Measurements from ENCODE around the gene TAF3.

Gene TAF3

DNA sequence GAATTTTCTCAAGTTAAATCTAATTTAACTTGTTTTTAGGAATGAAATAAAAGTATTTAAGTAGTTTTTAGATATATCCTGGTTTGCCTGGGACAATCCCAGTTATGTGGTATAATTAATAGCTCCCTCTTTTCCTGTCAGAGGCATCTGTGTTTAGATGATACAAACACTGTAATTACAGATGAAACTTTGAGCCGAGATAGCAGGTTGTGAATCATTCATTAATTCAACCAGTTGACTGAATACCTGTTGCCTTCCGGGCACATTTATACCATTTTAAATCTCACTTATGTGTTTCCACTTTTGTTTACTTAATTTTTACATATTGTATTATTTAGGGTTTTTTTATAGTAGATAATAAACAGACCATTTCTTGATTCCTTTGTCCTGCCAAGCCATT lies 154.1 kb downstream of the TAF3 start:
- ChIA-PET POLR2A (interaction anchor here (1.2 kb wide), 1 partner anchor 82 kb away, joined by 4 read pairs; the partner anchor contains the start of gene GATA3), CTCF (interaction anchor here (0.8 kb wide), 1 partner anchor 69 kb away, joined by 5 read pairs; no protein-coding TSS in a partner anchor)
- Histone ChIP-seq H3K27ac (ENCODE audit: extremely low read depth, low read depth, low read length) (no peak overlapping the region), H3K9me3 (ENCODE audit: control insufficient read depth, insufficient read depth, low read depth, low read length) (no peaks in the 10 kb centered on the region), H3K4me3 (ENCODE audit: low read depth, low read length) (no peak overlapping the region), H3K36me3 (ENCODE audit: control insufficient read depth in 2 of 2, insufficient read depth in 1 of 2, low read length in 2 of 2) (no peaks in the 10 kb centered on the region), H3K4me1 (ENCODE audit: control insufficient read depth, insufficient read depth, low read length) (peaks cover 13% of the 10 kb centered on the region; the same call in 1 of the 2 replicates)
- no peak for TF ChIP-seq ZBTB17 (tag by site-specific recombination; IDR thresholded peaks at IDR 0.05)
- peak; percentile 22; the same call in 1 of the 2 replicates for TF ChIP-seq TCF7L2 (IDR thresholded peaks at IDR 0.05; ENCODE audit: borderline replicate concordance, low read depth, low read length)
- TF ChIP-seq GLI4 (tag by site-specific recombination; IDR thresholded peaks at IDR 0.05) = no peak
- no peak for TF ChIP-seq ZNF747 (tag by site-specific recombination; IDR thresholded peaks at IDR 0.05)
- no peak for TF ChIP-seq BCL11A (tag by site-specific recombination; IDR thresholded peaks at IDR 0.05; ENCODE audit: low read depth)
- no peak for TF ChIP-seq KLF1 (tag by site-specific recombination; IDR thresholded peaks at IDR 0.05)
- TF ChIP-seq ZNF473 (tag by site-specific recombination; IDR thresholded peaks at IDR 0.05) = no peak
- no peak for TF ChIP-seq GLI2 (tag by site-specific recombination; IDR thresholded peaks at IDR 0.05; ENCODE audit: borderline replicate concordance, low read depth)
- TF ChIP-seq ZNF157 (tag by site-specific recombination; IDR thresholded peaks at IDR 0.05) = no peak
- TF ChIP-seq SCRT2 (tag by site-specific recombination; IDR thresholded peaks at IDR 0.05) = peak; percentile 54; the same call in 1 of the 2 replicates
- TF ChIP-seq SCRT1 (tag by site-specific recombination; IDR thresholded peaks at IDR 0.05; ENCODE audit: borderline replicate concordance) = 0 out of 2 replicates have a peak, but pooled peaks have one; percentile 32
- TF ChIP-seq, protein P1, sequence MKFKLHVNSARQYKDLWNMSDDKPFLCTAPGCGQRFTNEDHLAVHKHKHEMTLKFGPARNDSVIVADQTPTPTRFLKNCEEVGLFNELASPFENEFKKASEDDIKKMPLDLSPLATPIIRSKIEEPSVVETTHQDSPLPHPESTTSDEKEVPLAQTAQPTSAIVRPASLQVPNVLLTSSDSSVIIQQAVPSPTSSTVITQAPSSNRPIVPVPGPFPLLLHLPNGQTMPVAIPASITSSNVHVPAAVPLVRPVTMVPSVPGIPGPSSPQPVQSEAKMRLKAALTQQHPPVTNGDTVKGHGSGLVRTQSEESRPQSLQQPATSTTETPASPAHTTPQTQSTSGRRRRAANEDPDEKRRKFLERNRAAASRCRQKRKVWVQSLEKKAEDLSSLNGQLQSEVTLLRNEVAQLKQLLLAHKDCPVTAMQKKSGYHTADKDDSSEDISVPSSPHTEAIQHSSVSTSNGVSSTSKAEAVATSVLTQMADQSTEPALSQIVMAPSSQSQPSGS (tag by site-specific recombination; IDR thresholded peaks at IDR 0.05; ENCODE audit: low read depth) = no peak
- TF ChIP-seq, protein P2, sequence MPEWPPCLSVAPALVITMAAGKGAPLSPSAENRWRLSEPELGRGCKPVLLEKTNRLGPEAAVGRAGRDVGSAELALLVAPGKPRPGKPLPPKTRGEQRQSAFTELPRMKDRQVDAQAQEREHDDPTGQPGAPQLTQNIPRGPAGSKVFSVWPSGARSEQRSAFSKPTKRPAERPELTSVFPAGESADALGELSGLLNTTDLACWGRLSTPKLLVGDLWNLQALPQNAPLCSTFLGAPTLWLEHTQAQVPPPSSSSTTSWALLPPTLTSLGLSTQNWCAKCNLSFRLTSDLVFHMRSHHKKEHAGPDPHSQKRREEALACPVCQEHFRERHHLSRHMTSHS (tag by site-specific recombination; IDR thresholded peaks at IDR 0.05) = no peak
- no peak for TF ChIP-seq ZNF426 (tag by site-specific recombination; IDR thresholded peaks at IDR 0.05)
- TF ChIP-seq SP7 (tag by site-specific recombination; IDR thresholded peaks at IDR 0.05) = peak; percentile 69; the same call in 1 of the 2 replicates
- TF ChIP-seq, protein P3, sequence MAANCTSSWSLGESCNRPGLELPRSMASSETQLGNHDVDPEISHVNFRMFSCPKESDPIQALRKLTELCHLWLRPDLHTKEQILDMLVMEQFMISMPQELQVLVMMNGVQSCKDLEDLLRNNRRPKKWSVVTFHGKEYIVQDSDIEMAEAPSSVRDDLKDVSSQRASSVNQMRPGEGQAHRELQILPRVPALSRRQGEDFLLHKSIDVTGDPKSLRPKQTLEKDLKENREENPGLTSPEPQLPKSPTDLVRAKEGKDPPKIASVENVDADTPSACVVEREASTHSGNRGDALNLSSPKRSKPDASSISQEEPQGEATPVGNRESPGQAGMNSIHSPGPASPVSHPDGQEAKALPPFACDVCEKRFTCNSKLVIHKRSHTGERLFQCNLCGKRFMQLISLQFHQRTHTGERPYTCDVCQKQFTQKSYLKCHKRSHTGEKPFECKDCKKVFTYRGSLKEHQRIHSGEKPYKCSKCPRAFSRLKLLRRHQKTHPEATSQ (tag by site-specific recombination; IDR thresholded peaks at IDR 0.05) = no peak
- no peak for TF ChIP-seq ZNF623 (tag by site-specific recombination; IDR thresholded peaks at IDR 0.05)
- no peak for TF ChIP-seq ZNF777 (tag by site-specific recombination; IDR thresholded peaks at IDR 0.05; ENCODE audit: borderline replicate concordance)
- TF ChIP-seq ZNF654 (tag by site-specific recombination; IDR thresholded peaks at IDR 0.05; ENCODE audit: low read depth) = no peak

DNA sequence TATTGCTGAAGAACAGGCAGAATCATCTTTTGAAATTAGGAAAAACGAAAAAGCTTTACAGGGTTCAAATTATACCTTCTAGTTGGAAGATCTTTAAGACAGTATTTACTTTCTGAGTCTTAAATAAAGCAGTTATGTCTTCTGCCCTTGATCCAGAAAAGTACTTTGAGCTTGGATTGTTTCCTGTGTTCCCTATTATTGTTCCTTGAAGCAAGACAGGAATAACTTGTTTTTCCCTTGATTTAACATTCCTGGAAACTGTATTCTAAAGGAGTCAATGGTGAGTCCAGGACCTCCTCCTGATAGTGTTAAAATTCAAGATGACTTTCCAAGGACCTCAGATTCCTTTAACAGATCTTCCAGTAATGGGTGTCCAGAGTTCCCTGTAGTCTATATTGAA lies 161.9 kb downstream of the TAF3 start:
- Histone ChIP-seq H3K36me3 (ENCODE audit: control insufficient read depth in 2 of 2, insufficient read depth in 1 of 2, low read length in 2 of 2) (peaks cover 0 to 9% of the 10 kb centered on the region in 2 experiments), H3K4me3 (ENCODE audit: low read depth, low read length) (no peak overlapping the region), H3K4me1 (ENCODE audit: control insufficient read depth, insufficient read depth, low read length) (no peaks in the 10 kb centered on the region; the same call in 1 of the 2 replicates), H3K27ac (ENCODE audit: extremely low read depth, low read depth, low read length) (no peak overlapping the region), H3K9me3 (ENCODE audit: control insufficient read depth, insufficient read depth, low read depth, low read length) (no peaks in the 10 kb centered on the region)
- CTCF ChIA-PET = no interaction called here
- POLR2A ChIA-PET = no interaction called here
- TF ChIP-seq ZNF416 (tag by site-specific recombination; IDR thresholded peaks at IDR 0.05) (no peak), ZNF324 (tag by site-specific recombination; IDR thresholded peaks at IDR 0.05) (no peak), ZNF423 (tag by site-specific recombination; IDR thresholded peaks at IDR 0.05) (no peak), HOXA7 (CRISPR knock-in tag; IDR thresholded peaks at IDR 0.05; ENCODE audit: borderline replicate concordance) (no peak), ZIC2 (tag by site-specific recombination; IDR thresholded peaks at IDR 0.05) (no peak), ZNF626 (tag by site-specific recombination; IDR thresholded peaks at IDR 0.05) (no peak), ZNF426 (tag by site-specific recombination; IDR thresholded peaks at IDR 0.05) (no peak), ZNF221 (tag by site-specific recombination; IDR thresholded peaks at IDR 0.05; ENCODE audit: borderline replicate concordance) (no peak), ZNF211 (tag by site-specific recombination; IDR thresholded peaks at IDR 0.05; ENCODE audit: low read depth) (no peak), MZF1 (tag by site-specific recombination; IDR thresholded peaks at IDR 0.05; ENCODE audit: borderline replicate concordance) (no peak), ZNF843 (tag by site-specific recombination; IDR thresholded peaks at IDR 0.05) (no peak), YY2 (tag by site-specific recombination; IDR thresholded peaks at IDR 0.05) (no peak), OVOL3 (tag by site-specific recombination; IDR thresholded peaks at IDR 0.05) (no peak), ZNF138 (tag by site-specific recombination; IDR thresholded peaks at IDR 0.05; ENCODE audit: borderline replicate concordance) (no peak), ZSCAN16 (tag by site-specific recombination; IDR thresholded peaks at IDR 0.05) (no peak)
- TF ChIP-seq, protein P4, sequence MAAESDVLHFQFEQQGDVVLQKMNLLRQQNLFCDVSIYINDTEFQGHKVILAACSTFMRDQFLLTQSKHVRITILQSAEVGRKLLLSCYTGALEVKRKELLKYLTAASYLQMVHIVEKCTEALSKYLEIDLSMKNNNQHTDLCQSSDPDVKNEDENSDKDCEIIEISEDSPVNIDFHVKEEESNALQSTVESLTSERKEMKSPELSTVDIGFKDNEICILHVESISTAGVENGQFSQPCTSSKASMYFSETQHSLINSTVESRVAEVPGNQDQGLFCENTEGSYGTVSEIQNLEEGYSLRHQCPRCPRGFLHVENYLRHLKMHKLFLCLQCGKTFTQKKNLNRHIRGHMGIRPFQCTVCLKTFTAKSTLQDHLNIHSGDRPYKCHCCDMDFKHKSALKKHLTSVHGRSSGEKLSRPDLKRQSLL (tag by site-specific recombination; IDR thresholded peaks at IDR 0.05) = no peak

Data from HEK293 (cell line).